ENCODE data around the gene PSMC2. TPM values are rescaled to one million over a fixed set of nuclear protein-coding genes. Genes with fewer than 3 reads are reported as not detected.
A peak's percentile ranks its signal among the peaks of the same experiment; 100 is the strongest.

The PSMC2 gene
- total and polyA plus RNA-seq, 2 experiments from 2014 or later, result 107 to 131 TPM

DNA sequence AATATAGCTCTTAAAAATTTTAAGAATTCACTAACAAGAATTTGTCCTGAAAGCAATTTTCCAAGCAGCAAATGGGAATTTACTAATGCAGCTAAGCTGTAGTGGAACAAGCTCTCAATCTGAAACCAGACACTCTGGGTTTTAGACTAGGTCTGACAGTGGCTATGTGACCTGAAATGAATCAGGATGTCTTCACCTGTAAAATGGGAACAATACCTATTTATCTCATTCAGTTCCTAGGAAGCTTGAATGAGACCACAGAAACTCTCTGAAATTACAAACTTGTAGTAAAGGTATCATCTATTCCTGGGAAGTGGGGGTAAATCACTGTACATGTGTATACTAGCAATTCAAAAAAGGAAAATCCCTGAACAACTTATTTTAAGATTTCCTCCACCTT lies 4.1 kb upstream of the PSMC2 start:
- H3K9me2 ChIP-seq (ENCODE audit: insufficient read depth), result no peaks in the 10 kb centered on the region
- H3K27ac ChIP-seq (ENCODE audit: low read depth), result no peak overlapping the region
- peak overlapping the region; percentile 97 for H3K4me2 ChIP-seq
- no peaks in the 10 kb centered on the region for H3F3A ChIP-seq (replicated peaks; ENCODE audit: low read depth)
- no peak overlapping the region; the same call in 1 of the 2 replicates for H3K27ac Mint-ChIP-seq
- no peaks in the 10 kb centered on the region for H3K9me3 Mint-ChIP-seq
- peaks cover 14% of the 10 kb centered on the region for H4K20me1 ChIP-seq (replicated peaks; ENCODE audit: insufficient read depth)
- H3K4me1 ChIP-seq (ENCODE audit: insufficient read depth), result peaks cover 11% of the 10 kb centered on the region; the same call in 1 of the 2 replicates
- H3K27me3 ChIP-seq (ENCODE audit: insufficient read depth), result no peaks in the 10 kb centered on the region
- TF ChIP-seq, protein P1, sequence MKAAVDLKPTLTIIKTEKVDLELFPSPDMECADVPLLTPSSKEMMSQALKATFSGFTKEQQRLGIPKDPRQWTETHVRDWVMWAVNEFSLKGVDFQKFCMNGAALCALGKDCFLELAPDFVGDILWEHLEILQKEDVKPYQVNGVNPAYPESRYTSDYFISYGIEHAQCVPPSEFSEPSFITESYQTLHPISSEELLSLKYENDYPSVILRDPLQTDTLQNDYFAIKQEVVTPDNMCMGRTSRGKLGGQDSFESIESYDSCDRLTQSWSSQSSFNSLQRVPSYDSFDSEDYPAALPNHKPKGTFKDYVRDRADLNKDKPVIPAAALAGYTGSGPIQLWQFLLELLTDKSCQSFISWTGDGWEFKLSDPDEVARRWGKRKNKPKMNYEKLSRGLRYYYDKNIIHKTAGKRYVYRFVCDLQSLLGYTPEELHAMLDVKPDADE (IDR thresholded peaks at IDR 0.05), result no peak
- TF ChIP-seq, protein P2, sequence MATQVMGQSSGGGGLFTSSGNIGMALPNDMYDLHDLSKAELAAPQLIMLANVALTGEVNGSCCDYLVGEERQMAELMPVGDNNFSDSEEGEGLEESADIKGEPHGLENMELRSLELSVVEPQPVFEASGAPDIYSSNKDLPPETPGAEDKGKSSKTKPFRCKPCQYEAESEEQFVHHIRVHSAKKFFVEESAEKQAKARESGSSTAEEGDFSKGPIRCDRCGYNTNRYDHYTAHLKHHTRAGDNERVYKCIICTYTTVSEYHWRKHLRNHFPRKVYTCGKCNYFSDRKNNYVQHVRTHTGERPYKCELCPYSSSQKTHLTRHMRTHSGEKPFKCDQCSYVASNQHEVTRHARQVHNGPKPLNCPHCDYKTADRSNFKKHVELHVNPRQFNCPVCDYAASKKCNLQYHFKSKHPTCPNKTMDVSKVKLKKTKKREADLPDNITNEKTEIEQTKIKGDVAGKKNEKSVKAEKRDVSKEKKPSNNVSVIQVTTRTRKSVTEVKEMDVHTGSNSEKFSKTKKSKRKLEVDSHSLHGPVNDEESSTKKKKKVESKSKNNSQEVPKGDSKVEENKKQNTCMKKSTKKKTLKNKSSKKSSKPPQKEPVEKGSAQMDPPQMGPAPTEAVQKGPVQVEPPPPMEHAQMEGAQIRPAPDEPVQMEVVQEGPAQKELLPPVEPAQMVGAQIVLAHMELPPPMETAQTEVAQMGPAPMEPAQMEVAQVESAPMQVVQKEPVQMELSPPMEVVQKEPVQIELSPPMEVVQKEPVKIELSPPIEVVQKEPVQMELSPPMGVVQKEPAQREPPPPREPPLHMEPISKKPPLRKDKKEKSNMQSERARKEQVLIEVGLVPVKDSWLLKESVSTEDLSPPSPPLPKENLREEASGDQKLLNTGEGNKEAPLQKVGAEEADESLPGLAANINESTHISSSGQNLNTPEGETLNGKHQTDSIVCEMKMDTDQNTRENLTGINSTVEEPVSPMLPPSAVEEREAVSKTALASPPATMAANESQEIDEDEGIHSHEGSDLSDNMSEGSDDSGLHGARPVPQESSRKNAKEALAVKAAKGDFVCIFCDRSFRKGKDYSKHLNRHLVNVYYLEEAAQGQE (IDR thresholded peaks at IDR 0.05; ENCODE audit: unreplicated experiment), result no peak
- no peak for TF ChIP-seq EZH2 (IDR thresholded peaks at IDR 0.05; ENCODE audit: low read depth, unreplicated experiment)
- TF ChIP-seq, protein P3, sequence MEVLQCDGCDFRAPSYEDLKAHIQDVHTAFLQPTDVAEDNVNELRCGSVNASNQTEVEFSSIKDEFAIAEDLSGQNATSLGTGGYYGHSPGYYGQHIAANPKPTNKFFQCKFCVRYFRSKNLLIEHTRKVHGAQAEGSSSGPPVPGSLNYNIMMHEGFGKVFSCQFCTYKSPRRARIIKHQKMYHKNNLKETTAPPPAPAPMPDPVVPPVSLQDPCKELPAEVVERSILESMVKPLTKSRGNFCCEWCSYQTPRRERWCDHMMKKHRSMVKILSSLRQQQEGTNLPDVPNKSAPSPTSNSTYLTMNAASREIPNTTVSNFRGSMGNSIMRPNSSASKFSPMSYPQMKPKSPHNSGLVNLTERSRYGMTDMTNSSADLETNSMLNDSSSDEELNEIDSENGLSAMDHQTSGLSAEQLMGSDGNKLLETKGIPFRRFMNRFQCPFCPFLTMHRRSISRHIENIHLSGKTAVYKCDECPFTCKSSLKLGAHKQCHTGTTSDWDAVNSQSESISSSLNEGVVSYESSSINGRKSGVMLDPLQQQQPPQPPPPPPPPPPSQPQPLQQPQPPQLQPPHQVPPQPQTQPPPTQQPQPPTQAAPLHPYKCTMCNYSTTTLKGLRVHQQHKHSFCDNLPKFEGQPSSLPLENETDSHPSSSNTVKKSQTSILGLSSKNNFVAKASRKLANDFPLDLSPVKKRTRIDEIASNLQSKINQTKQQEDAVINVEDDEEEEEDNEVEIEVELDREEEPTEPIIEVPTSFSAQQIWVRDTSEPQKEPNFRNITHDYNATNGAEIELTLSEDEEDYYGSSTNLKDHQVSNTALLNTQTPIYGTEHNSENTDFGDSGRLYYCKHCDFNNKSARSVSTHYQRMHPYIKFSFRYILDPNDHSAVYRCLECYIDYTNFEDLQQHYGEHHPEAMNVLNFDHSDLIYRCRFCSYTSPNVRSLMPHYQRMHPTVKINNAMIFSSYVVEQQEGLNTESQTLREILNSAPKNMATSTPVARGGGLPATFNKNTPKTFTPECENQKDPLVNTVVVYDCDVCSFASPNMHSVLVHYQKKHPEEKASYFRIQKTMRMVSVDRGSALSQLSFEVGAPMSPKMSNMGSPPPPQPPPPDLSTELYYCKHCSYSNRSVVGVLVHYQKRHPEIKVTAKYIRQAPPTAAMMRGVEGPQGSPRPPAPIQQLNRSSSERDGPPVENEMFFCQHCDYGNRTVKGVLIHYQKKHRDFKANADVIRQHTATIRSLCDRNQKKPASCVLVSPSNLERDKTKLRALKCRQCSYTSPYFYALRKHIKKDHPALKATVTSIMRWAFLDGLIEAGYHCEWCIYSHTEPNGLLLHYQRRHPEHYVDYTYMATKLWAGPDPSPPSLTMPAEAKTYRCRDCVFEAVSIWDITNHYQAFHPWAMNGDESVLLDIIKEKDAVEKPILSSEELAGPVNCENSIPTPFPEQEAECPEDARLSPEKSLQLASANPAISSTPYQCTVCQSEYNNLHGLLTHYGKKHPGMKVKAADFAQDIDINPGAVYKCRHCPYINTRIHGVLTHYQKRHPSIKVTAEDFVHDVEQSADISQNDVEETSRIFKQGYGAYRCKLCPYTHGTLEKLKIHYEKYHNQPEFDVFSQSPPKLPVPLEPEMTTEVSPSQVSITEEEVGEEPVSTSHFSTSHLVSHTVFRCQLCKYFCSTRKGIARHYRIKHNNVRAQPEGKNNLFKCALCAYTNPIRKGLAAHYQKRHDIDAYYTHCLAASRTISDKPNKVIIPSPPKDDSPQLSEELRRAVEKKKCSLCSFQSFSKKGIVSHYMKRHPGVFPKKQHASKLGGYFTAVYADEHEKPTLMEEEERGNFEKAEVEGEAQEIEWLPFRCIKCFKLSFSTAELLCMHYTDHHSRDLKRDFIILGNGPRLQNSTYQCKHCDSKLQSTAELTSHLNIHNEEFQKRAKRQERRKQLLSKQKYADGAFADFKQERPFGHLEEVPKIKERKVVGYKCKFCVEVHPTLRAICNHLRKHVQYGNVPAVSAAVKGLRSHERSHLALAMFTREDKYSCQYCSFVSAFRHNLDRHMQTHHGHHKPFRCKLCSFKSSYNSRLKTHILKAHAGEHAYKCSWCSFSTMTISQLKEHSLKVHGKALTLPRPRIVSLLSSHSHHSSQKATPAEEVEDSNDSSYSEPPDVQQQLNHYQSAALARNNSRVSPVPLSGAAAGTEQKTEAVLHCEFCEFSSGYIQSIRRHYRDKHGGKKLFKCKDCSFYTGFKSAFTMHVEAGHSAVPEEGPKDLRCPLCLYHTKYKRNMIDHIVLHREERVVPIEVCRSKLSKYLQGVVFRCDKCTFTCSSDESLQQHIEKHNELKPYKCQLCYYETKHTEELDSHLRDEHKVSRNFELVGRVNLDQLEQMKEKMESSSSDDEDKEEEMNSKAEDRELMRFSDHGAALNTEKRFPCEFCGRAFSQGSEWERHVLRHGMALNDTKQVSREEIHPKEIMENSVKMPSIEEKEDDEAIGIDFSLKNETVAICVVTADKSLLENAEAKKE (CRISPR knock-in tag; IDR thresholded peaks at IDR 0.05), result no peak
- no peak for TF ChIP-seq JUNB (IDR thresholded peaks at IDR 0.05; ENCODE audit: unreplicated experiment)
- TF ChIP-seq EZH2phosphoT487 (IDR thresholded peaks at IDR 0.05; ENCODE audit: unreplicated experiment), result no peak
- TF ChIP-seq, protein P4, sequence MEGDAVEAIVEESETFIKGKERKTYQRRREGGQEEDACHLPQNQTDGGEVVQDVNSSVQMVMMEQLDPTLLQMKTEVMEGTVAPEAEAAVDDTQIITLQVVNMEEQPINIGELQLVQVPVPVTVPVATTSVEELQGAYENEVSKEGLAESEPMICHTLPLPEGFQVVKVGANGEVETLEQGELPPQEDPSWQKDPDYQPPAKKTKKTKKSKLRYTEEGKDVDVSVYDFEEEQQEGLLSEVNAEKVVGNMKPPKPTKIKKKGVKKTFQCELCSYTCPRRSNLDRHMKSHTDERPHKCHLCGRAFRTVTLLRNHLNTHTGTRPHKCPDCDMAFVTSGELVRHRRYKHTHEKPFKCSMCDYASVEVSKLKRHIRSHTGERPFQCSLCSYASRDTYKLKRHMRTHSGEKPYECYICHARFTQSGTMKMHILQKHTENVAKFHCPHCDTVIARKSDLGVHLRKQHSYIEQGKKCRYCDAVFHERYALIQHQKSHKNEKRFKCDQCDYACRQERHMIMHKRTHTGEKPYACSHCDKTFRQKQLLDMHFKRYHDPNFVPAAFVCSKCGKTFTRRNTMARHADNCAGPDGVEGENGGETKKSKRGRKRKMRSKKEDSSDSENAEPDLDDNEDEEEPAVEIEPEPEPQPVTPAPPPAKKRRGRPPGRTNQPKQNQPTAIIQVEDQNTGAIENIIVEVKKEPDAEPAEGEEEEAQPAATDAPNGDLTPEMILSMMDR (conservative IDR thresholded peaks at IDR 0.05; ENCODE audit: low read depth in 2 of 2), result no peak
- TF ChIP-seq ZNF114 (CRISPR knock-in tag; IDR thresholded peaks at IDR 0.05), result no peak
- TF ChIP-seq STAT1 (IDR thresholded peaks at IDR 0.05; ENCODE audit: unreplicated experiment), result no peak
- no peak for TF ChIP-seq ZNF331 (CRISPR knock-in tag; IDR thresholded peaks at IDR 0.05; ENCODE audit: low read depth)
- no peak for TF ChIP-seq CREB1 (CRISPR knock-in tag; IDR thresholded peaks at IDR 0.05; ENCODE audit: low read depth)
- no peak for TF ChIP-seq NANOG (IDR thresholded peaks at IDR 0.05; ENCODE audit: borderline replicate concordance)
- no peak for TF ChIP-seq POLR2AphosphoS5 (IDR thresholded peaks at IDR 0.05; ENCODE audit: low read depth)
- H3K4me3 Mint-ChIP-seq, result peak overlapping the region; percentile 93
- peaks cover 37% of the 10 kb centered on the region for H3K36me3 Mint-ChIP-seq (ENCODE audit: low read depth)
- H3K27me3 Mint-ChIP-seq (ENCODE audit: insufficient read depth, low read depth, poor library complexity), result peaks cover 8% of the 10 kb centered on the region
- no peak overlapping the region for H2AFZ ChIP-seq
- peak overlapping the region; percentile 91 for H3K4me3 ChIP-seq
- H3K4me1 Mint-ChIP-seq, result peaks cover 4% of the 10 kb centered on the region; the same call in 2 of the 3 replicates
- no peak for ATAC-seq
- peaks cover 34% of the 10 kb centered on the region for H3K36me3 ChIP-seq (ENCODE audit: insufficient read depth)
- no peak for DNase-seq (ENCODE audit: low spot score)
- H3K79me2 ChIP-seq (replicated peaks; ENCODE audit: insufficient read depth), result peaks cover 70% of the 10 kb centered on the region

Data from GM23338 (cell line).